Measurements from ENCODE around the gene GMPPA.

Gene GMPPA

DNA sequence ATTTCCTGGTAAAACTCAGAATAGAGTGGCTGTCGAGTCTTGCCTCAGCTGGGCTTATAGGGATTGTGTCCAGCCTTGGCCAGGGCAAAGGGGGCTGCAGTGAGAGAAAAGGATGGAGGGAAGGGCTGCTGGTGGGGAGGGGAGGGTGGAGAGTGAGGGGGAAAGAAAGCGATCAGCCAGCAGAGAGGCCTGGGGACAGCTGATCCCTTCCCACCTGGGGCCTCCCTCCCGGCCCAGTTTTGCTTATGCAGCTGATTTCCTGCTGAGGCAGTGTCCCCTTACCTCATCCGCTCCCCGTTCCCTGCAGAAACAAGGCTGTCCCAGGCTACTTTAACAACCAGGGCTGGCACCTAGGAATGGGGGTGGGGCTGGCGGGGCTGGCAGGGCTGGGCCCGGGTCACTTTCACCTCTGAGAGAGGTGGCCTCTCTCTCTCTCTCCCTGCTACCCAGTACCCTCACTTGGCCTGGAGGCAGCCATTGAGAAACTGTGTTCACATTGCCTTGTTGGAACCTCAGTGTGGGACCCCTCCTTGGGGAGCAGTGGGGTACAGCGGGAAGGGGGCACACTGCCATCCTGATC is 12.2 kb upstream of the GMPPA start:
- DNase-seq: no peak

DNA sequence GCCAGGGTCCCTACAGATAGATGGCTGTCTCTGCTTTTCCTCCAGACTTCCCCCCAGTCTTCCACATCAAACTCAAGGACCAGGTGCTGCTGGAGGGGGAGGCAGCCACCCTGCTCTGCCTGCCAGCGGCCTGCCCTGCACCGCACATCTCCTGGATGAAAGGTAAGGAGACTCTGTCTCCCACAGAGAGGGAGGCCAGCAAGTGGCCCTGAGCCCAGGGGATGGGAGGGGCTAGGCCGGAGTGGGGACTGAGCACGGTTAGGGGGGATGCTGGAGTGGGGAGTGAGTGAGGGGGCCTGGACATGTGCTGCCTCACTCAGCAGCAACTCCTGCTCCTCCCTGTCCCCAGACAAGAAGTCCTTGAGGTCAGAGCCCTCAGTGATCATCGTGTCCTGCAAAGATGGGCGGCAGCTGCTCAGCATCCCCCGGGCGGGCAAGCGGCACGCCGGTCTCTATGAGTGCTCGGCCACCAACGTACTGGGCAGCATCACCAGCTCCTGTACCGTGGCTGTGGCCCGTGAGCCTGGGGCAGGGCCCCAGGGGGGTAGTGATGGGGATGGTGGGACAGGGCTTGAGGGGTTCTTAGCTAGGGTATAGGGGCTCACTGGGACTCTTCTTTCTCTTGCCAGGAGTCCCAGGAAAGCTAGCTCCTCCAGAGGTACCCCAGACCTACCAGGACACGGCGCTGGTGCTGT is 10.4 kb upstream of the GMPPA start:
- DNase-seq: no peak

DNA sequence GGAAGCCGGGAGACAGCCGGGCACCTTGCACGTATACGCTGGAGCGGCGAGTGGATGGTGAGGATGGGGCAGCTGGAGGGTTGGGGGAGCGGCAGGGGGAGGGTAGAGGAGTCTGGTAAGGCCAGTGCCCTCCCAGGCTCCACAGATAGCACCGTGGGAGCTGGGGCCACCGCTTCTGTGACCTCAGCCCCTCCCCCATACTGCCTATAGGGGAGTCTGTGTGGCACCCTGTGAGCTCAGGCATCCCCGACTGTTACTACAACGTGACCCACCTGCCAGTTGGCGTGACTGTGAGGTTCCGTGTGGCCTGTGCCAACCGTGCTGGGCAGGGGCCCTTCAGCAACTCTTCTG is 9.9 kb upstream of the GMPPA start:
- no peak for DNase-seq

DNA sequence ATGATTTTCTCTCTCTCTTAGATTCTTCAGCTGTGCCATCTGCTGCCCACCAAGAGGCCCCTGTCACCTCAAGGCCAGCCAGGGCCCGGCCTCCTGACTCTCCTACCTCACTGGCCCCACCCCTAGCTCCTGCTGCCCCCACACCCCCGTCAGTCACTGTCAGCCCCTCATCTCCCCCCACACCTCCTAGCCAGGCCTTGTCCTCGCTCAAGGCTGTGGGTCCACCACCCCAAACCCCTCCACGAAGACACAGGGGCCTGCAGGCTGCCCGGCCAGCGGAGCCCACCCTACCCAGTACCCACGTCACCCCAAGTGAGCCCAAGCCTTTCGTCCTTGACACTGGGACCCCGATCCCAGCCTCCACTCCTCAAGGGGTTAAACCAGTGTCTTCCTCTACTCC is 9.4 kb upstream of the GMPPA start:
- no peak for DNase-seq

DNA sequence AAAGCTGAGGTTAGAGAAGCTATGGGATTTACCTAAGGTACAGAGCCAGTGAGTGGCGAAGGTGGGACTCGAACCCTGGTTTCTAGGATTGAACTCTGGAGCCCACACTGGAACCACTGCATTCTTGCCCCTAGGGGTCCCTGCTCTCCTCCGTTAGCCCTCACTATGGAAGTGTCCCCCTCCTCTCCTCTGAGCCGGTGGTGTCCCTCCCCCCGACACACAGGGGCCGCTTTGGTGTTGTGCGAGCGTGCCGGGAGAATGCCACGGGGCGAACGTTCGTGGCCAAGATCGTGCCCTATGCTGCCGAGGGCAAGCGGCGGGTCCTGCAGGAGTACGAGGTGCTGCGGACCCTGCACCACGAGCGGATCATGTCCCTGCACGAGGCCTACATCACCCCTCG is 8.5 kb upstream of the GMPPA start:
- DNase-seq: no peak

DNA sequence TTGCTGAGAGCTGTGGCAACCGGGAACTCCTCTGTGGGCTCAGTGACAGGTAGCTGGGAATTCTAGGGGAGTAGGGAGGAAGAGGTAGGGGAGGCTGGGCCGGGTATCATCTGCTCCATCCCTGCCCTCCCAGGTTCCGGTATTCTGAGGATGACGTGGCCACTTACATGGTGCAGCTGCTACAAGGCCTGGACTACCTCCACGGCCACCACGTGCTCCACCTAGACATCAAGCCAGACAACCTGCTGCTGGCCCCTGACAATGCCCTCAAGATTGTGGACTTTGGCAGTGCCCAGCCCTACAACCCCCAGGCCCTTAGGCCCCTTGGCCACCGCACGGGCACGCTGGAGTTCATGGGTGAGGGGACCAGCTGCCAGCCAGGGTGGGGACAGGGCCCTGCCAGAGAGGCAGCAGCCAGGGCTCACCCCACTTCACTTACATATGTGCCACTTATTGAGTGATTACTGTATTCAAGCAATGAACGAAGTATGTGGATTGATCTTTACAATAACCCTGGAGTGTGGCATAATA is 8.0 kb upstream of the GMPPA start:
- no peak for DNase-seq

DNA sequence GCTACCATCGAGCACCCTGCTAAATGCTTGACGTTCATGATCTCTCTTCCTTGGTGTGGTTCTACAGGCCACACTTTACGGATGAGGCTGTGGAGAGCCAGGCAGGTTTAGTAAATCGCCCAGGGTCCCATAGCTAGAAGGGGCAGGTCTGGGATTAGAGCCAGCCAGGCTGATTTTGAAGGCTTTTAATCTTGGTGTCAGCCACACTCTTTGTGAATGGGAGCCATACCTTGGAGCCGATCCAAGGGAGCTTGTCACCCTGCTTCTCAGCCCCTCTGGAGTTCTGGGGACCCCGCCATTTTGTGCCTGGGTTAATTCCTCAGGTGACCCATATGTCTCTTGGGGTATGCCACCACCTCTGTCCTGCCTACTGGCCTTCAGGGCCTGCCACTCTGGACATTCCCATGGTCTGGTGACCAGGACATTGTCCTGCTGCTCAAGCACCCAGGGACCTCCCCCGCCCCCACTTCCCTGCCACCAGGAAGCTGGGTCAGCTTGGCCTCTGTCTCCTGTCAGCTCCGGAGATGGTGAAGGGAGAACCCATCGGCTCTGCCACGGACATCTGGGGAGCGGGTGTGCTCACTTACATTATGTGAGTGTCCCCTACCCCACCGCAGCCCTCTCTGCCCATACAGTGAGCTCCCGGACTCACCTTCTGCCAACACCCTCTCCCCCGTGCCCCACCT is 7.3 kb upstream of the GMPPA start:
- DNase-seq: no peak

DNA sequence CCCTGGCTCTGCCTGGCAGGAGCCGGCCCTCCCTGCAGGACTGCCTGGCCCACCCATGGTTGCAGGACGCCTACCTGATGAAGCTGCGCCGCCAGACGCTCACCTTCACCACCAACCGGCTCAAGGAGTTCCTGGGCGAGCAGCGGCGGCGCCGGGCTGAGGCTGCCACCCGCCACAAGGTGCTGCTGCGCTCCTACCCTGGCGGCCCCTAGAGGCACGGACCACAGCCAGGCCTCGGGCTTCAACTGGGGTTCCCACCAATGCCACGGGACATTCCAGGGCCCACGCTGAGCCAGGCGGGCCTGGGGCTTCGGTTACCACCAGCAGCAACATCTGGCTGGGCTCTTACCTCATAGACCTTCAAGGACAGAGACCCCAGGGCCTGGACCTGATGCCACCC is 6.1 kb upstream of the GMPPA start:
- DNase-seq: no peak

DNA sequence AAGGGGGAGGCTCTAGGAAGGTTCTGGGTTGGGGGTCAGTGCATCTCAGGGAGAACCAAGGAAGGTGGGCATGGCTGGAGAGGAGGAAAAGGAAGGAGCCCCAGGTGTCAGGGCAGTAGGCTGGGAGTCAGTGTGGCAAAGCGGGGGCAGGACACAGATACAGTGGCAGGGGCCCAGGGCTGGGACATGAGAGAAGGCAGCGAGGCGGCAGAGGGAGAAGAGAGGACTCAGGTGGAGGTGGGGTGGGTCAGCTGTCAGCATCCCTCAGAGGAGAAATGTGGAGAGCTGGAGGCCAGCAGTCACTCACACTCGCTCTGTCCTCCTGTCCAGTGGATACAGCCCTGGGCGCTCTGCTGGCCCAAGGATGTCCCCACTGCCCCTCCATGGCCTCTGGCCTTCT is 5.6 kb upstream of the GMPPA start:
- no peak for DNase-seq

DNA sequence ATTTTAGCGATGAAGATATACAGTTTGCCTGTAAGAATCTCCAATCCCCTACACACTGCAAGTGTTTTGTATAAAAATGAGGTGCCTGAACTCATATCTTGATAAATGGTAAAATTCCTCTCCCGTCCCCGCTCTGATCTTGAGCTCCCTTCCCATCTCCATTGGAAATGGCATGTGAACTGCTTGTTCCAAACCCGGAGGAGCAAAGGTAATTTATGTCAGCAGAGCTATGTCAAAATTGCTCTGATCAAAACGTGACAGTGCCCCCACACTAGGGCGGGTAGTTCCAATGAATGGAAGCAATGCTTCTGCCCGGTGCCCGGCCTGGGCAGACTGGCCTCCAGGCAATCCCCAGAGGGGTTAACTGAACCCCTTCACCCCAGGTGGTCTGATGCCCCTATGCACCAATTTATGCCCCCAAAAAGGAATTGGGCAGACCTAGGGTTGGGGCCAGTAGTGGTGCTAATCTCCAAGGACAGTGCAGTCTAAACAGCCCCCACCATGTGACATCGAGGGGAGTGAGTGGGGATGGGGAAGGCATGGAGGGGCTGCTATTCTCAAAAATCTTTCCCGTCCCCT is 3.6 kb upstream of the GMPPA start:
- DNase-seq: no peak

DNA sequence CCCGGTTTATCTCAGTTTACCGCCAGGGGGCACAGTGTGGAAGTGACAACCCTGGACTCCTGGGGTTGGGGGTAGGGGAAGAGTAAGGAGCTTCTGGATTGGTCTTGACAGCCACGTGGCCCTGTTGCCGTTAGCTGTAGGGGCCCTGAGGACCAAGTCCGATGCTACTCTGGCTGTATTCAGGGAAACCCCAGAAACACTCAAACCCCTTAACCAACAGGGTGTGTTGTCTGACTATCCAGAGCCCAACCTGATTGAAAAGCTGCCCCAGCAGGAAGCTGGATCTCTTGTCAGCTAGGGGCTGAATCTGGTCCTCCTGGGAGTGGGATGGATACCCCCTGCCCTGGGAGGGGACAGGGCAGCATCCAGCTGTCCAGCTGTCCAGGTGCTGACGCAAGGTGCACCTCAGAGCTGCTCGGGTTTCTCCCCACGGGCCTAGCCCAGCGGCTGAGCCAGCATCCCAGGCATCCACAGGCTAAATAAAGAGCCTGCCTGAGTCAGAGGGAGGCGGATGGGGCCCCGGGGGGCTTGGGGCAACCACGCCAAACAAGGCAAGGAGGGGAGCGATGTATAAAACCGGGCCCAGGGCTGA is 3.1 kb upstream of the GMPPA start:
- DNase-seq: peak; percentile 51

DNA sequence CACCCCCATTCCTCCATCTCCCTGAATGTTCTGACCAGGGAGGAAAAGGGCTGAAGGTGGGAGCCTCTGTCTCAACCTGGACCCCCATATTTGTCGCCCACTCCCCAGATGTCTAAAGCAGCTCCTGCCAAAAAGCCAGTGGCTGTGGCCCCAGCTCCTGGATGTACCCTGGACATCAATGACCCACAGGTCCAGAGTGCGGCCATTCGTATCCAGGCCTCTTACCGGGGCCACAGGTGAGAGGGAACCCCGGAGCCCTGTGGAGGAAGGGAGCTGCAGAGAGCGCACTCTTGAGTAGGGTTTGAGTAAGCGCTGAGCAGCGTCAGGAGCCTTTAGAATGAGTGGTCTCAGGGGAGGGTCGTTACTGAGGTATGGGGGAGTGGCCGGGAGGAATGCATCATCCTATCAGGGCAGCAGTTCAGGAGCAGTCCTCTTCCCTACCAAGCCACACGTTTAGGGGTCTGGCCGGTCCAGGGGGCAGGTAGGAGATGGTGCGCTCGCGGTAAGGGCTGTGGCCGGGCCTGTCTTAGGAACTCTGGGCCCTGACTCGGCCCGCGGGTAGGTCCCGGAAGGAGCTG is 2.4 kb upstream of the GMPPA start:
- no peak for DNase-seq

DNA sequence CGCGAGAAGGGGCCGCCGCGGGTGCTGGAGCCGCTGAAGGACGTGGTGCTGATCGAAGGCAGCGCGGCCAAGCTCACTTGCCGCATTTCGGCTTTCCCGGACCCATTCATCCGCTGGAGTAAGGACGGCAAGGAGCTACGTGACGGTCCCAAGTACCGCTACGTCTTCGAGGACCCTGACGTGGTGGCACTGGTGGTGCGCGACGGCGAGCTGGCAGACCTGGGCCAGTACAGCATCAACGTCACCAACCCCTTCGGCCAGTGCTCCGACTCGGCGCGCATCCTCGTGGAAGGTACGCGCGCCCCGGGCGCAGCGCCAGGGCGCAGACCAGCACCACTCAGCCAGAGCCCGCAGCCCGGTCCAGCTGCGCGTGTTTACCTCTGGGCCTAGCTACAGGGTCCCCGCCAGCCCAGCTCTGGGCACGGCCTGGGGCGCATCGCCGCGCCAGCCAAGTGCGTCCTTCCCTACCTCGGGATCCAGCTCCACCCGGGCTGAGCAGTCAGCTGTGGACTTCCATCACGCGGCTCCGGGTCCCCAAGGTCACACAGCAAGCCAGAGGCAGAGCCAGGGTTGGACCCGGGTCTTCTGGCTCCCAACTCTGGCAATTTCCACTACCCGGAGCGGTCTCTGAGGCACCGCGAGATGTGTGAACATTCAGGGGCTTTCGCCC is 1.7 kb upstream of the GMPPA start:
- no peak for DNase-seq

DNA sequence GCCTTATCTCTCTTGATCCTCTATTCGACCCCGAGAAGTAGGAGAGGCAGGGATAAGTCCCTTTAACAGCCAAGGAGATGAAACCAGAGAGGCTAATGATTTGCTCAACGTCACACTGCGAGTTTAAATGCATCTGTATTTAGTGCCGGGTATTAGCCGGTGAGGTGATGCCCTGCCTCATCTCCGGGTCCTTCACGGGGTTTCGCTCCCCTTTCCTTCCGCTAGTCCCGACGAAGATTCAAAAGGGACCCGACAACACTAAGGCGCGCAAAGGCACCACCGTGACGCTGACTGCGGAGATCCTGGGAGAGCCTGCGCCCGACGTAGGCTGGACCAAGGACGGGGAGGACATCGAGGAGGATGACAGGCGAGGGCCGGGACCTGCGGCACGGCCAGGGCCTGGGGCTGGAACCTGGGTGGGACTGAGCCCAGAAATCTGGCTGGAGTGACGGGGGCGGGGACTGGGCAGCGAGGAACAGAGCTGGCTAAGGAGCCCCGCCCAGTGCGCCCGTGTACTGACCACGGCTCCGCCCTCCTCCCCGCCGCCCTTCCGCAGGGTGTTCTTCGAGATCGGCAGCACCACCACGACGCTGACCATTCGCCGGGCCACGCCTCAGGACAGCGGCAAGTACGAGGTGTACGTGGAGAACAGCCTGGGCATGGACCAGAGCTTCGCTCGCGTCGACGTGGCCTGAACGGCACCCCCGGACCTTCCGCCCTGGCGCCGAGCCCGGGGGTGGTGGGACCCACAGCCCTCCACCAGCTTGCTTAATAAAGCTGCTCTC is 1.0 kb upstream of the GMPPA start:
- peak; percentile 68 for DNase-seq

DNA sequence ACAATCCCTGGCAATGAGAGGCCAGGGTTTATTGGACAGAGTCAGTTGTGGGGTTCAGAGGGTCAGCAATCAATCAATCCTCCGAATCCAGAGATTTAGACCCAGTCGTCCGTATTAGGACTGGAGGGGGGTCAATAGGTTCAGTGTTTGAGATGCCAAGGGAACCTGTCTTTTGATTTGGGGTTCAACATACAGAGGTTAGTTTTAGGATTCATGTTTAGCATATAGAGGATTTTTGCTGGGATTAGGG is 292 bp downstream of the GMPPA start:
- DNase-seq: no peak

DNA sequence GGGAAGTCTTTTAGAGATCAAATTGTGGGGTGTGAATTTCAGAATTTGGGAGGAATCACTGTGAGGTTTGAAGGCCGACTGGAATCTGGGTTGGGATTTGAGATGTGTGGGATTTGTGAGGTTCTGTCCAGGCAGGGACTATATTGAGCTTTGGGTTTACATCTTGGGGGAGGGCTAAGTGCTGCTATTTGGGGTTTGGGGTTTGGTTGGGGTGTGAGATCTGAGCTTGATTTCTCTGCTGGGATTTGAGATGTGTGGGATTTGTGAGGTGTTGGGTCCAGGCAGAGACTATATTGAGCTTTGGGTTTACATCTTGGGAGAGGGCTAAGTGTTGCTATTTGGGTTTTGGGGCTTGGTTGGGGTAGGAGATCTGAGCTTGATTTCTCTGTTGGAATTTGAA is 864 bp downstream of the GMPPA start:
- no peak for DNase-seq

DNA sequence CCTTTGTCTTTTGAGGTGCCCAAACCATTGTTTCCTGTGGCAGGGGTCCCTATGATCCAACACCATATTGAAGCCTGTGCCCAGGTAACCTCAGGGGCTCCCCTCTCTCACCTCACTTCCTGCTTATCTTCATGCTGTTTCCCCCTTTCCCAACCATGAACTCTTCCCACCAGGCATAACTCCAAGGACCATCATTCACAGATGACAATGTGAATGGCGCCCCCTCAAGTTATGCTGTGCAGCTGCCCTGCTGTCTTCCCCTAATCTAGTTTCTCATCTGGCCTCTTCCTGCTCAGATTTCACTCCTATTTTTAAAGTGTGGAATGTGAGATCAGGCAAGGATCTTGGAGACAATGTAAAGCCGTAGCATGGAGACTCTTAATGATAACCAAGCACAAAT is 1.4 kb downstream of the GMPPA start:
- DNase-seq: no peak

DNA sequence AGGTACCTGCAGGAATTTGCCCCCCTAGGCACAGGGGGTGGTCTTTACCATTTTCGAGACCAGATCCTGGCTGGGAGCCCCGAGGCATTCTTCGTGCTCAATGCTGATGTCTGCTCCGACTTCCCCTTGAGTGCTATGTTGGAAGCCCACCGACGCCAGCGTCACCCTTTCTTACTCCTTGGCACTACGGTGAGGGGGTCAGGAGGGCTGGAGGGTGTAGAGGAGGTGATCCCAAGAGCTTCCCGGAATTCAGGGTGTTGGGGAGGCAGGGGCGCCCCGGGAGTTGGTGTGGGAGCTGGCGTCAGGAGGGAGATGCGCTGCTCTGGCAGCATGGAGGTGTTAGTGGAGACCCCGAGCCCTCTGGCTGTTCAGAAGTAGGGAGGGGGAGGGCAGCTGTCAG is 3.2 kb downstream of the GMPPA start:
- no peak for DNase-seq

DNA sequence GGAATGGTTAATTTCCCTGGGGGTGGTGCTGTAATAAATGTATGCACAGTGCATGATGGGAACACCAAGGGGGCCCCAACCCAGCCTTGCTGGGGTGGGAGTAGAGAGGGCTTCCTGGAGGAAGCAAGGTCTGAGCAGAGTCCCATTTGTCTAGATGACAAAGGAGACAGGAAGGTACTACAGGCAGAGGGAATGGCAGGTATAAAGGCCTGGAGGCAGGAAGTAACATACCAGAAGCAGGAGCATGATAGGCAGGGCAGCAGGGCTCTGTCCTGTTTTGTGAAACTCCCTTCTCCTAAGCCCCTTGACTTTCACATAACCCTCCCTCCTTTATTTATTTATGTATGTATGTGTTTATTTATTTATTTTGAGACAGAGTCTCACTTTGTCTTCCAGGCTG is 3.9 kb downstream of the GMPPA start:
- DNase-seq: no peak

DNA sequence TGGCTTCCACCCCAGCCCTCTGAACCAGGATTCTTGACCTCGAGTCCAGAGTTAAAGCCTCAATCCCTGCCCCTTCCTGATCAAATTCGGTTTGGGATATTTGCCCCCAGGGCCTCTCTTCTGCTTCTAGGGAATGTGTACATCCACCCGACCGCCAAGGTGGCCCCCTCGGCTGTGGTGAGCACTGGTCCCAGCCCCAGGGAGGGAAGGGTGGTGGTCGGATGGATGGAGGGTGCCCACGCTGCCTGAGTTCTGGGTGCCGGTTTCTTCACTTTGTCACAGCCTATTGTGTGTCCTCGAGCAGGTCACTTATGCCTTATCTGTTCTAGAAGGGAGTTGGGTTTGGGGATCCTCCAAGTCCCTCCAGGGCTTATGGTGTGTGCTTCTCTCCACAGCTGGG is 6.9 kb downstream of the GMPPA start:
- DNase-seq: no peak

DNA sequence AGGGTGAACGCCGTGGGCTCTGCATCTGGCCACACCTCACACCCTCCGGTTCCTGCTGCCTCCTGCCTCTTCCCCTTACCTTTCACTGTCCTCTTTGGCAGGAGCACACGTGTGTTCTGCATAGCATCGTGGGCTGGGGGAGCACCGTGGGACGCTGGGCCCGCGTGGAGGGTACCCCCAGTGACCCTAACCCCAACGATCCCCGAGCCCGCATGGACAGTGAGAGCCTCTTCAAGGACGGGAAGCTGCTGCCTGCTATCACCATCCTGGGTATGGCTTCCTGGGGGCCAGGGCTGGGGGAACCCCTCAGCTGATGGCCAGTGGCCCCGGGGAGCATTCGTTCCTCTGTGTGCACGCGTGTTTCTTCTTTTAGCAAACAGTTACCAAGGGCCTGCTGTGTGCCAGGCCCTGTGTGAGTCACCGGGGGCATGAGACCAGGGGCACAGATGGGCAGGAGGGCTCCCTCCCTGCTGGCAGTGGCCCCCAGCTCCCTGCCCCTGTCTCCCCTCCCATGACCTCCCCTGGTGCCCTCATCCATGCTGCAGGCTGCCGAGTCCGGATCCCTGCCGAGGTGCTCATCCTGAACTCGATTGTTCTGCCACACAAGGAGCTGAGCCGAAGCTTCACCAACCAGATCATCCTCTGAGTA is 7.6 kb downstream of the GMPPA start:
- no peak for DNase-seq

Data from CD4-positive, alpha-beta T cell treated with Interleukin-15 for 1 hour (primary cell).